ENCODE data around the gene AIFM3.

GRCh38 chr22:21014202-21014725, 47.2 kb downstream of the AIFM3 start:
- TF ChIP-seq CTCF (IDR thresholded peaks at IDR 0.05) = no peak
- TF ChIP-seq POLR2AphosphoS5 (IDR thresholded peaks at IDR 0.05) = peak in 1 of 4 donors; percentile 16
- TF ChIP-seq POLR2A (IDR thresholded peaks at IDR 0.05) = no peak
